GM19238 (cell line): ENCODE results near the gene FOXA2.

Experiments
- DNase-seq: peaks from one replicate; pipeline ENCODE4 v3.0.0; 2011; ENCODE audit warnings: low spot score; ENCODE audit not compliant: insufficient read length

Gene FOXA2

DNA sequence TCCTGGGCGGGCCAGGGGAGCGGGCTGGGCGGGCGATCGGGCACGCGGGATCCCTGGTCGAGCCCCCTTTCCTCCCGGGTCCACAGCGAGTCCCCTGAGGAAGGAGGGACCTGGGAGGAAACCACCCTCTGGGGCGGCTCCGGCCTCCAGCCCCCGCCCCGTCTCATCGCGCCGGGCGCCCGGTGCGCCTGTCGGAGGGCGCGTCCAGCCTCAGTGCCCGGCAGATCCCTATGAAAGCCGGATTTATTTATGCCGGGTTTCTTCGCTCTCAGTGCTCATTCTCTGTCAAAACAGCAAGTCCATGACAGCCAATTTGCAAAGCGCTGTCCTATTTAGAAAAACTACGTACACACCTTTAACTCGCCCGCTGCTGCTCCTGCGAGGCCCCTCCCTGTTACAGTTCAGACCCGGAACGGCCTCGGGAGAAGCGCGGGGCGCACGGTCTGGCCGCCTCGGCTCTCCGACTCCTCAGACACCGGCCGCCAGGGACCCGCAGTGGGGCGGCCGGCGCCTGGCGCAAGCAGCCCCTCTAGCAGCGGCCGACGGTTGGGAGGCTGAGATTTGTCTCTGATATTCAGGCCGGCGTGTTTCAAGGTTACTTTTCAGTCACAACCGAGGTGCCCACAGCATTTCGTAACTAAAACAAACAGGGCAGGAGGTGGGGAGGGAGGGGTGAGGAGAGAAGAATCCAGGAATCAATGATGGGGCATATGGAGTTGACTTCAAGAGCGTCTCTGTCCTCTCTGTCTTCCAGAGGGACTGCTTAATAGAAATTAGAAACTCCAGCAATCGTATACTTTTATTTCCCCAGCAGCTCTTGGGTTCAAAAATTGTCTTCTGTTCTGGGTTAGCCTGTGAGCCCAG lies 782 bp upstream of the FOXA2 start:
- DNase-seq = no peak

DNA sequence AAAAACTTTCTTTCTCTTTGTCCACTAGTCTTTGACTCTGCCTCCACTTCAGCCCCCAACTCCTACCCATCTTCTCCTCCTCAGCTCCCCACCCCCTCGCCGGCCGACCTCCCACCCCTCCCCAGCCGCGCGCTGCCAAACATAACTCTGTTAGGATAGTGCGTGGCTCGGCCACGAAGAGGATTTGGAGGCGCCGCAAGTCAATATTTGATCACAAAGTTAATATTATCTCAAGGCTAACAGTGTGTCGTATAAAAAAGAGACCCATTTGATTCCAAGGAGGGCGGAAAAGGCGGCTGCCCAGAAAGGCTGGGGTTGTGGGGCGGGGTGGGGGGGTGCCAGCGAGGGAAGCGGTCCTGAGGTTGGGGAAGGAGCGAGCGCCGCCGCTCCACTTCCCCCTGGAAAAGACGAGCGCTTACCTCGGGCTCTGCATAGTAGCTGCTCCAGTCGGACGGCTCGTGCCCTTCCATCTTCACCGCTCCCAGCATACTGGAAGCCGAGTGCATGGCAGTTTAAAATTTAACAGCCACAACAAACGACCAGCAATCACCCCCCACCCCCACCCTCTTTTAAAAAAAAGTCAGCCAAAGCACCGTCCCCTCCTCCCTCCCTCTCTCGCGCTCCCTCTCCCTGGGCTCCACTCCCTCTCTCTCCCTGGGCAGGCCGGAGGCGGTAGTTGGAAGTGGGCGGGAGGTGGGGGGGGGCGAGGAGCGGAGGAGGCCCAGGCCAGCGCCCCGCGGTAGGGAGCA lies 425 bp downstream of the FOXA2 start:
- no peak for DNase-seq

DNA sequence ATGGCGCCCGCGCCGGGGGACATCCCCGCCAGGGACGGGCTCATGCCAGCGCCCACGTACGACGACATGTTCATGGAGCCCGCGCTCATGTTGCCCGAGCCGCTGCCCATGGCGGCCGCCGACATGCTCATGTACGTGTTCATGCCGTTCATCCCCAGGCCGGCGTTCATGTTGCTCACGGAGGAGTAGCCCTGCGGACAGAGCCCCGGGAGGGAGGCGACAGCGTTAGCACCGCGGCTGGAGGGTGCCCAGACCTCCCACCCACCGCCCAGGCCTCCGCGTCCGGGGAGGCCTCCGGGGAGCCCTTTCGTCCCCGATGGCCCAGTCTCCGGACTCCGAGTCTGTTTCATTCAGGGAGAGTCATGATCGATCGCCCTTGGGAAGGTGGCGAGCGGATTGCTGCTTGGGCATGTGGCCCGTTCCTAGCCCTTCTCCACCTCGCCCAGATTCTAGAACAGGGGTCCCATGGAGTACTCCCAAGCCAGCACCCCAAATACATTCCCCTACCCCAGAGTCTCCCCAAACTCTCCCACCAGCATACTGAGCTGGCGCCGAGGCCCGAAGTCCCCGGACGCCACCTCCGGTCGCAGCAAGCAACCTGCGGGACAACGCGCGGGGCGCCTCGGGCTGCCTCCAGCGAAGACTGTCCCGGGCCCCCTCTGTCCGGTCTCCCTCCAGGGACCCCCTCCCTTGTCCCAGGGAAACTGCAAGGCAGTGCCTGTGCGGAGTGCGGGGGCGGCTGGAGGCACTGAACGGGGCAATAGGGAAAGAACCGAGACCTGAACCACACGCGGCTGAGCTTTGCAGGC lies 1.2 kb downstream of the FOXA2 start:
- no peak for DNase-seq

DNA sequence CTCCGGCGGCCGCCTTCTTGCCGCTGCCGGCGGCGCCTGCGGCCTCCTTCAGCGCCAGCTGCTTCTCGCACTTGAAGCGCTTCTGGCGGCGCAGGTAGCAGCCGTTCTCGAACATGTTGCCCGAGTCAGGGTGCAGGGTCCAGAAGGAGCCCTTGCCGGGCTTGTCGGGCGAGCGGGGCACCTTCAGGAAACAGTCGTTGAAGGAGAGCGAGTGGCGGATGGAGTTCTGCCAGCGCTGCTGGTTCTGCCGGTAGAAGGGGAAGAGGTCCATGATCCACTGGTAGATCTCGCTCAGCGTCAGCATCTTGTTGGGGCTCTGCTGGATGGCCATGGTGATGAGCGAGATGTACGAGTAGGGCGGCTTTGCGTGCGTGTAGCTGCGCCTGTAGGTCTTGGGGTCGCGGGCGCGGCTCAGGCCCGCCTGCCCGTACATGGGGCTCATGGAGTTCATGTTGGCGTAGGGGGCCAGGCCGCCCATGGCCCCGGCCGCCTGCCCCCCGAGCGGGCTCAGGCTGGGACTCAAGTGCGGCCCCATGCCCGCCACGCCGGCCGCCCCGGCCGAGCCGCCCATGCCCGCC lies 1.9 kb downstream of the FOXA2 start:
- no peak for DNase-seq

DNA sequence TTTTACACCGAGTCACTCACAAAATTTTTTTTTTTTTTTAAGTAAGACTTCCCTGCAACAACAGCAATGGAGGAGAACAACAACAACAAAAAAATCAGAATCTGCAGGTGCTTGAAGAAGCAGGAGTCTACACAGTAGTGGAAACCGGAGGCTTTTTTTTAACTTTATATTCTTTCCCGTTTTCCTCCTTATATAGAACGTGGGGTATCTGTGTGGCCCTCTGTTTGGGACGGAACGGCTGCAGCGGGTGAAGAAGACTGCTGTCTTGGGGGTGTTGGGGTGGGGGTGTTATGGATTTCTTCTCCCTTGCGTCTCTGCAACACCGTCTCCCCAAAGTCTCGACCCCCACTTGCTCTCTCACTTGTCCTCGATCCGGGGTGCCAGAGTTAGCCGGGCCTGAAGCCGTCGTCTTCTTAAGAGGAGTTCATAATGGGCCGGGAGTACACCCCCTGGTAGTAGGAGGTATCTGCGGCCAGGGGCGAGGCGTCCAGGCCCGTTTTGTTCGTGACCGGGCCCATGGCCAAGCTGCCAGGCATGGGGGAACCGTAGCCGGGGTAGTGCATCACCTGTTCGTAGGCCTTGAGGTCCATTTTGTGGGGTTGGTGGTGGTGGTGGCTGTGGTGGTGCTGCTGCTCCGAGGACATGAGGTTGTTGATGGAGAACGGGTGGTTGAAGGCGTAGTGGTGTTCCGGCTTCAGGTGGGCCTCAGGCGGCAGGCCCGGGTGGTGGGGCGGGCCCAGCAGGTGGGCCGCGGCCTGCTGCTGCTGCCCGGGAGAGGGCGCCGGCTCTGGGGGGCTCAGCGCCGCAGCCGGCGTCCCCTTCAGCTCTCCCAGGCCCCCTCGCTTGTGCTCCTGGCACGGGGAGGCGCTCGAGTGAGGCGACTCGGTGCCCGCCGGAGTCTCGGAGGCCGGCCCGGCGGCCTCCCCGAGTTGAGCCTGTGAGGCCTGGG lies 2.7 kb downstream of the FOXA2 start:
- no peak for DNase-seq

DNA sequence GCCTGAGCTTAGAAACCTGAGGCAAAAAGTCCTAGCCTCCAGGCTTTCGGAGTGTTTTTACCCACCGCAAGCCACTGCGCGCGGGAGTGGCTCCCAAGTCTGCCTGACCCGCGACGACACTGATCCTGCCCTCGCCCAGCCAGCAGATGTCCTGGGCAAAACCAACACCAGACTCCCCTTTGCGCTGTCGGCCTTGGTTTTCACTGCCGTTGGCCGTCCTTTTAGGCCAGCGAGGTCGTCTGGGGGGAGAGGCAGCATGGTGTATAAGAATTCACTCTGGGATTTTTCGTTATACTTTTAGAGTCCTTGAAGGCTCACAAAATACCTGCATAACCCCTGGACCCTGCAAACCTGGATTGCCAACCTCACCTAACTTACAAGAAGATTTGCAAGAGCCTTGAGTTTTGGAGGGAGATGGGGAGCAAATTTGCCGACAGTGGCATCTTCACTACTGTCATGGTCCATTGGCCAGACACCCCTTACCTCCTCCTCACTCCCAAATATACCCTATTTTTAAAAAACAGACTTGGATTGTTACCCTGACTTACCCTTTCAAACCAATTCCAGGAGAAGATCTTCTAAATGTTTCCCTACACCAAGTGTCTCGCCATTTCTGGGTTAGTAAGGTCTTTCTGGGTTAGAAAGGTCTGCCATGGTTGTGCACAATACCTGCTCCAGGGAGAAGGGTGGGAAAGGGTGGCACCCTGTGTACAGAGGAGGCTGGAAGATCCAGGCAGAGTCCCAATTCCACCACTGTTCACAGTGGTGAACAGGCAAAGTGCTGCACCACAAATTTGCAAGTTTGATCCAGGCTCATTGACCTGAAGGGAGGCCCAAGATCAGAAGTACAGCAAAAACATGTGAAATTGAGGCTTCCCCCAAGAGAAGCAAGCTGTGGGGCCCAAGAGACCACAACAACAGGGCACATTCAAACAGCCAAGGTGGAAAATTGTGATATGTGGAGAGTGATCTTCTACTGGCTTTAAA lies 4.4 kb downstream of the FOXA2 start:
- DNase-seq = no peak

DNA sequence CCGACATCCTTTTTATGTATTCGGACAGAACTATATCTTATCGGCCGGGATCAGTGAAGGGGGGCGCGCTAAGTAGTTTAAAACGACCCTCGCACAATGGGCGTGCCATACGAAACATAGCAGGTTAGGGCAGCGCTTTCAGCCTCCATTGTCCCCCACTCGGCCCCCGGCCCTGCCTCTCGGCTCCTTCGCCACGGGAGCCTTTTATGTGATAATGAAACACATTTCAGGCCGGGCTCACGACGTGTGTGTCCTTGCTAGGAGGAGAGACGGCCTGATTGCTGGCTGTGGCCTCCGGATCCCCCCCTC lies 5.3 kb downstream of the FOXA2 start:
- DNase-seq = no peak

DNA sequence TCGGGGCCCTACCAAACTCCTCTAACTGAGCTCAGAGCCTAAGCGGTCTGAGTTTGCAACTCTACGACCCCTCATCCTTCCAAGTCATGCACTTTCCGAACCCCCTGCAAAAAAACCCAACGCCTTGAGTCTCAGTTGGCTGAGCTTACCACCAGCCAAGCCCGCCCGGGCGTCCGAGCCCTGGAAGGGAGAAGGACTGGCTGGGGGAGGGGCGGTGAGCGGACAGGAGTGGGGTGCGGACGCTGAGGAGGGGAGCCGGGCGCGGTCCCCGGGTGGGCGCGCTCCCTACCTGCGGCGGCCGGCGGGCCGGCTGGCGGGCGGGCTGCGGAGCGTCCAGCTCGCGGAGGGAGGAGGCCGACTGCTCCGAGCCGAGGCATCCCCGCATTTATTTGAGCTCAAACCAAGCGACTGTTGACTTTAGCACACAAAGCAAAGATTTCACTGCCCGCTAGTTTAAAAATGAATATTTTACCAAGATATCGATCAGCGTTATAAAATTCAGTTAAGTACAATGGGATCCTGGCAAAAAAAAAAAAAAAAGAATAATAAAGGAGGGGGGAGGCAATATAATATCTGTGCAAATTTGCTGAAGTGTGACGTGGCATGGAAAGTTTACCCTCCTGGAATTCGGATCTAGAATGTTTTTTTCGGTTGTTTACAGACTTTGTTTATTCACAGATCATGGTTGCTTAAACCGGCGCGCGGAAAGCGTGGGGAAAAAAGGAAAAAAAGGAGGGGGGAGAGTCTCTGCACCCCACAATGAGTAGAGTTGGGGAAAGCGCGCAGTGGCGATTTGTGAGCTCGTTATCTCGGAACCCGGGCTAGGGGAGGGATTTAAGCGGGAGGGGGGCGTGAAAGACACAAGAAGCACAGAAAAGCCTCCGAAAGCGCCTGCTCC lies 5.9 kb downstream of the FOXA2 start:
- DNase-seq = no peak

DNA sequence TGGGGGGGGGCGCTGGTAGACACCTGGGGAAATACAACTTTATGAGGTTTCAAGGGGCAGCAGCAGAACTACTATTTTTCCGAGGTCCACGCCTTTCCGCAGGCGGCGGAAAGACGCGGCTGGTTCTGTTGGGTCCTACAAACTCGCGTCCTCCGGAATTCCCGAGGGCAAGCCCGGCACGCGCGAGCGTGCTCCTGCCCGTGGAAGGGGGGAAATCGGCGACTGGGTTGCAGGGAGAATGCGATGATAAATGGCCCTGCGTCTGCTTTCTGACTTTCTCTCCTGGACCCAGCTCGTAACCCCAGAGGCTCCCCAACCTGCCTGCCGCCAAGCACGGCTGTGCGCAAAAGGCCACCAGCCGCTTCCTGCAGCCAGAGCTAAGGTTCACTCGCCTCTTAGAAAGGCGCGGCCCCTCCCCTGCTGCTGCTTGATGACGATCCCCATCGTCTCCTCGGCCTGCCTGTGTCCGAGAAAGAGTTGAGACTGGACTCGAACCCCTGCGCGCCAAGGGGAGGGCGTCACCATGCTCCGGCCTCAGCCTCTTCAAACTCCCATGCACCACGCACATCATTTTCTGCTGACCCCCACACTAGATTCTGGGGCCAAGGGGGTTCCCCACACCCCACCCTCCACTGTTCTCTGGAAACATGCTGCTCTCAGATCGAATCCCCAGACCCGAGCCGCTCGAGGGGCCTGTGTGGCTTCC lies 6.7 kb downstream of the FOXA2 start:
- no peak for DNase-seq

DNA sequence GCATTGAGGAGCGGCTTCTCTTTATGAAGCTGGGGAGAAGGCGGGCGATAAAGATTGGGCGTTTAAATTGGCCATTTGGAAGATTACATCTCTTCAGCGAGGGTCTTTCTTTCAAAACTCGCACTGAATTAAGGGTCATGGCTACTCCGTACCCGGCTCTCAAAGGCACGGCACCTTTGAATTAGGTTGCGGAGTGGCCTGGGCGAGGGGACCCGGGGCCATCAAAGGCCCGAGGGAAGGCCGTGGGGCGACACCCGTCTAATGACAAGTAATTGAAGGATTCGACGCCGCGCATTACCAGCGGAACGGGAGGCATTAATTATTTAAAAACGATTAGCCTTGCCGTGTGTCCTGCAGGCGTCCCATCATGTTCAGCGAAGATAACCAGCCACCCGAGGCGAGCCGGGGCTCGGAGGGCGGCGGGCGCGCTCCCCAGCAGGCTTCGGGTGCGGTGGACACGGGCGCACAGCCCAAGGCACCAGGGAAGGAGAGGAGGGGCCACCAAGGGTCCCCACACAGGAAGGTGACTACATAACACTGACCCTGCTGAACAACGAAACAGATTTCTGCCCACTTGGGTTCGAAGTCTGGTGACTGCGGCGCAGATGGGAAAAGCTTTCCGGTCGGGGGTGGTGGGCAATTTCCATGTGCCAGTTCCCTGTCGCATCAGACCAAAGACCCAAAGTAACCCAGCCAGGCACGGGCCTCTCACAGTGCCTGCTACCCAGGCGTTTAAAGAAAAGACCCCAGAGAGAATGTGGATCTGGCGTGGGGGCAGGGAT lies 7.4 kb downstream of the FOXA2 start:
- DNase-seq = no peak

DNA sequence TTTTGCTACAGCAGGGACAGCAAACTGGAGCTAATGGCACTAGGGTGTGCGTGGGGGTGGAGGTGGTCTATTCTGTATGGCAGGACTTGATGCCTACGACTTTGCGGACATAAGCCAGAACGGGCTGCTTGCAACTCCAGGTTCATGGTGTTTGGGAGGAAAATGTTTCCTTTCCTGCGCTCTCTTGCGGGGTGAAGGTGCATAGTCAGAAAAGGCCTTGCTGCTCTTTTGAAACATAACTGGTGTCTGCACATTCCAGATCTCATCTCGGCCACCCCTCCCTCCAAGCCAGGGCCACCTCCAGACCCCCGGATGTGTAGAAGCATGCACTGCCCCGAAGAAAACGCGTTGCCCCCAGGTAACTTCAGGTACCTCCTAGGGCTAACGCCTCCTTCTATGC lies 8.1 kb downstream of the FOXA2 start:
- no peak for DNase-seq

DNA sequence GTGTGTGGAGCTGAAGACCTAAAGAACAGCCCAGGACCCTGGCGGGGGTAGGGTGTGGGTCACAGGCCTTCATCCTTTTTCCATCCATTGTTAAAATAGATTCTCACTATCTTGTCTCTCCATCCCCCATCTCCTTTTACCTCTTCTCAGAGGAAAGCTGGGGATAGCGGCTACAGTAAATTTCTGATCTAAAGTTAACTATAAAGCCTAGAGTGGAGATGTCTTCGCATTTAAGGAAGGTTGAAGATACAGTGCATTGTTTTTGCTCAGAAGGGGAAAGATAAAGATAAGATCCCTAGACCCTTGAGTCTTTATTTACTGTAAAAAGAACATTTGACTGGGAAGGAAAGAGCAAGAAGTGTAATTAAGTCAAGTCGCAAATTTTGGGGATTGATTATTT lies 8.6 kb downstream of the FOXA2 start:
- no peak for DNase-seq

DNA sequence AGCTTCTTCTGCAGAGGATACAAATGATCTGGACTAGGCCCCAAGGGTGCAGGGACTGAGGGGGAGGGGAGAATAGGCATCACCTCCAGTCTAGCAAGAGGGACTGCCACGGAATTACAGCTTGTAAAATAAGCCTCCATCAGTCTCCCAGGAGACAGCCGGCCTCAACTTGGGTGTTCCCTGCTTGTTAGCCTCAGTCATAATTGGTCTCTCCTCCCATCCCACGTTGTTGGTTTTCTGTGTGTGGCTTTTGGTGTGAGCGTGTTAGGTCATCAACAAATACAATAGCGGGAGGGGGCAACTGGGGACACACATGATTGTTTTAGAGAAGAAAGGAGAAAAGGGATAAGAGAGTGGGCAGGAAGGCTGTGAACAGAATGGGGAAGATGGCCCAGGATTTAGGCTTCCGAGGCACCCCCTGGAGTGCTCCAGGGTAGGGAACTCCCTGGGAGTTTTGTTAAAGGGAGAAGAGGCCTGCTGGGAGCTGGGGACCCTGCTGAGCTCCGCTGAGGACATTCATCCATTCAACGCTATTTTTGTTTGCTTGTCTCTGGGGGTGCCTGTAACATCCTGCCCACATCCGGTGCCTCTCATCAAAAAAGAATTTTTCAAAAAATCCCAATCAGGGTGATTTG lies 9.2 kb downstream of the FOXA2 start:
- no peak for DNase-seq

DNA sequence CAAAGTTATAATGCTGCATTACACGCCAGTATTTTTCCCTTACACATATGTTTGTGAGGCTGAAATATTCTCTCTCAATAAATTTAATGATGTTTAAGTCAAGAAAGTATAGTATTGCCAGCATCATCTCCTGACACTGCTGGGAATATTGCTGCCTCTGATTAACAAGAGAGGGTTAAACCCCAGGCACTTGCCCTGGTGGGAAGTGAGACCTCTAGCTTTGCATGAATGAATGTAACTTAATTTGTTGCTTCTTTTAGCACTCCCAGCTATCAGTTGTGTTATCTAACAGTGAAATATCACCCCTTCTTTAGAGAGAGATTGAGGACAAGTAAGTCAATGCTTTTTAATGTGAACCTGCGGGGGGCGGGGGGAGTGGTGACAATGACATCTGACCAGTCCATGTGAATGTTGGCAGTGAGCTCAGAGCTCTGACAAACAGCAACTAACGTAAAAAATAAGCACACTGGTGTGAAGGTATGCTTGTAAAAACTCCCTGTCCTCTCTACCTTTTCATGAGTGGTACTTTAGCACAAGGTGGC lies 9.8 kb downstream of the FOXA2 start:
- no peak for DNase-seq

DNA sequence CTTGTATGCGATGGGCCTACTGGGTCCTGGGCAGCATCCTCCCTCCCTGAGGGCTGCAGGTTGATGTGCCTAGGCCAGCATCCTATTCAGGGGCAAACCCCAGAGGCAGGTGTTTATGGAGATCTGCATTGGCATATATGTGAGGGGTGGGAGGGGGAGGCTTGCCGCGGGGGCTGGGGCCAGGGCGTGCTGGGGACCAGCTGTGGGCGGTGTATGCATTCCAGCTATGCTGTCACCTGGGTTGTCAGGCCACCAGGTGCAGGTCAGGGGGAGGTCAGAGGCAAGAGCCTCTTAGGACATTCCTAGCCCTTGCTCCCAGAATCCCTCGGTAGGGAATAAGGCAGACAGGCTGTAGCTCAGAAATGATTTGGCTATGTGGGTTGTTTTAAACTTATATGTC lies 11.9 kb downstream of the FOXA2 start:
- no peak for DNase-seq

DNA sequence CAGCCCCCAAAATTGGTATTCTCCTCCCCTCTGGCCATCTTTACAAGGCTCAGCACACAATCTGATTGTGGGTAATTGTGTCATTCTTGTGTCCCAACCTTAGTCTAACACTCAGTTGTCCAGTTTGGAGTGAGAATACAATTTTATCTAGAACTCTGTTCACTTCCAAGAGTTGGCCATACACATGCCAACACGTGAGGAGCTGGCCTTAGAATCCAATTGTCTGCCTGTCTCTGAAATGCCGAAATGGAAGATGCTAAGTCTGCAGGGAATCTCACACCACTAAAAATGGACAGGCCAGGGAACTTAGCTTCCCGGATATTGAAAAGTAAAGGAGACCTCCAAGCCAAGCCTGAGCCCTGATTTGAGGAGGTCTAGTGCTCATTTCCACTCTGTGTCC lies 12.3 kb downstream of the FOXA2 start:
- no peak for DNase-seq
